HG02571 (cell line): ENCODE data around the gene LRRC36.

ENCODE experiments used
- ATAC-seq: cut with Tn5 transposase; IDR thresholded peaks from one replicate; pipeline ENCODE4 v1.9.1; 2021; ENCODE audit warnings: mild to moderate bottlenecking, moderate library complexity; ENCODE audit not compliant: unreplicated experiment

The LRRC36 gene, protein sequence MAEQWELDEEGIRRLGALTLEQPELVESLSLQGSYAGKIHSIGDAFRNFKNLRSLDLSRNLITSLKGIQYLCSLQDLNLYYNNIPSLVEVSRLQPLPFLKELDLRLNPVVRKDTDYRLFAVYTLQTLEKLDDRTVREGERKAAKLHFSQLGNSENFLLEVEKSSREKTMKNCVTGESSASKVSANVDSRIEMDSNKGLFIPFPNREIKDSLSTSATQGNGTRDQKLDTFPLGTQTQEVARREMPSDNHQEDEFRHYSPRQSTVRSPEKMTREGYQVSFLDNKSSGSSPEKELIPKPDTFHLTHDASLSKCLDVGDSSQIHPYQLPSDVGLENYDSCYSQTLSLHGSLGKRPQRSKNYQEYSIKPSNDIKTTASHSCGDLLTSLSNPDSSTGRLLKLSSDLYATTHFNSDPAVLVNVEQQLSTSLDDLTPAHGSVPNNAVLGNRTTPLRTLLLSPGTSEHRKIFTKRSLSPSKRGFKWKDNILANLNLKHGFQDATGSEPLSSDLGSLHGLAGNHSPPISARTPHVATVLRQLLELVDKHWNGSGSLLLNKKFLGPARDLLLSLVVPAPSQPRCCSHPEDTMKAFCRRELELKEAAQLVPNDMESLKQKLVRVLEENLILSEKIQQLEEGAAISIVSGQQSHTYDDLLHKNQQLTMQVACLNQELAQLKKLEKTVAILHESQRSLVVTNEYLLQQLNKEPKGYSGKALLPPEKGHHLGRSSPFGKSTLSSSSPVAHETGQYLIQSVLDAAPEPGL

GRCh38 chr16:67326472-67327309, at the start of gene LRRC36, which contains the start of gene KCTD19:
LRRC36 (plus strand) TSS chr16:67326815; CDS start chr16:67326863, 48 bp downstream.
KCTD19 (minus strand) TSS chr16:67326741; CDS start chr16:67326707, 34 bp downstream.
- no peak for ATAC-seq

DNA sequence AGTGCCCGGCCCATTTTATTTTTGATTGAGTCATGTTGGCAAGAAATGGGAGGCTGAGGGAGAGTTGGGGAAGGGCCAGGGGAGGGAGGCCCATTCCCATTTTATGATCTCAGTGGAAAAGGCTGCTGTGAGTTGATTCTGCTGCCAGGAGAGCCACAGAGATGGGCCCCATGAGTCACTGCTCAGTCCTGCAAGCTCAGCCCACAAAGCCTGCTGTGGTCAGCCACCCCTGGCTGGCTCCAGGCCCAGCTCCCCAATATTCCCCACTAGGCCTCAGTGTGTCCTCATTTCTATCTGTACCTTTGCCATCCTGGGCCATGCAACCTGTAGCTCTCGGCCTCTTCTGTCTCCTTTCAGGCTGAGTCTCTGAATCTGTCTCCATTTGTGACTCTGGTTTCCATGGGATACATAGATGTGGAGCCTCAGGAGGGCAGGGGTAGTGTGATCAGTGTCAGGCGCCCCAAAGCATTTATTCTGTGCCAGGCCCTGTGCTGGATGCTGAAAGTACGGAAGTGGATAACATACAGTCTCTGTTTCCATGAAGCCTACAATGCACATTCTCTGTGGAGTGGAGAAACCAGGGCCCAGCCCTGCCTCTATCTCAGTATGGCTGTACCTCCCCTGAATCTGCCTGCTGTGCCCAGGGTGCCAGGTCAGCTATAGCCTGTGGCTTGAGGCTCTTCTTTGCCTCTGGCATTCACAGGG, 49.2 kb upstream of the LRRC36 start:
- ATAC-seq: no peak

GRCh38 chr16:67277999-67278772, 48.4 kb upstream of the LRRC36 start:
- no peak for ATAC-seq

DNA sequence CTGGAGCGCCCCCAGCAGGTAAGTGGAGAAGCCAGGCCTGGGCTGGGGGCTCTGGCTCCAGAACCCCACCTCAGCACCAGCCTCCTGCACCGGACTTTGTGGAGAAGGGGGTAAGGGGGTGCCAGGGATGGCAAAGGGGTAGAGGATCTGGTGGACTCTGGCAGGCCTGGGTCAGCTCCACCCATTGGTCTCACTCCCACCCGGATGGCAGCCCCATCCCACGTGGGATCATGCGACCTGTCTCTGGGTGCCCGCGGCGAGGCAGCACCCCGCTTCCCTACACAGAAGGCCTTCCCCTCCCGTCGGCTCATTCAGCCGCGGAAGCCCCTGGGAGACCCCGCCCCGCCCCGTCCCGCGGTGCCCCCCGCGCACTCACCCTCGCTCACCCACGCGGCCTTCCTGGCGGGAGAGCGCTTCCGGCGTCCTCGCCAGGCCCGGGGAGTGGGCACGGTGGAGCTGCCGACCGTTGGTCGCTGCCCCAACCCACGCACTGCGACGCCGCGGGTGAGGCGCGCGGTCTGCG, 47.8 kb upstream of the LRRC36 start:
- peak; percentile 29 for ATAC-seq

- ATAC-seq: peak; percentile 61
Observed at GRCh38 chr16:67279296-67280089, 47.1 kb upstream of the LRRC36 start, which contains the start of gene PLEKHG4. PLEKHG4 (plus strand) TSS chr16:67279532; CDS start chr16:67280045, 513 bp downstream.

DNA sequence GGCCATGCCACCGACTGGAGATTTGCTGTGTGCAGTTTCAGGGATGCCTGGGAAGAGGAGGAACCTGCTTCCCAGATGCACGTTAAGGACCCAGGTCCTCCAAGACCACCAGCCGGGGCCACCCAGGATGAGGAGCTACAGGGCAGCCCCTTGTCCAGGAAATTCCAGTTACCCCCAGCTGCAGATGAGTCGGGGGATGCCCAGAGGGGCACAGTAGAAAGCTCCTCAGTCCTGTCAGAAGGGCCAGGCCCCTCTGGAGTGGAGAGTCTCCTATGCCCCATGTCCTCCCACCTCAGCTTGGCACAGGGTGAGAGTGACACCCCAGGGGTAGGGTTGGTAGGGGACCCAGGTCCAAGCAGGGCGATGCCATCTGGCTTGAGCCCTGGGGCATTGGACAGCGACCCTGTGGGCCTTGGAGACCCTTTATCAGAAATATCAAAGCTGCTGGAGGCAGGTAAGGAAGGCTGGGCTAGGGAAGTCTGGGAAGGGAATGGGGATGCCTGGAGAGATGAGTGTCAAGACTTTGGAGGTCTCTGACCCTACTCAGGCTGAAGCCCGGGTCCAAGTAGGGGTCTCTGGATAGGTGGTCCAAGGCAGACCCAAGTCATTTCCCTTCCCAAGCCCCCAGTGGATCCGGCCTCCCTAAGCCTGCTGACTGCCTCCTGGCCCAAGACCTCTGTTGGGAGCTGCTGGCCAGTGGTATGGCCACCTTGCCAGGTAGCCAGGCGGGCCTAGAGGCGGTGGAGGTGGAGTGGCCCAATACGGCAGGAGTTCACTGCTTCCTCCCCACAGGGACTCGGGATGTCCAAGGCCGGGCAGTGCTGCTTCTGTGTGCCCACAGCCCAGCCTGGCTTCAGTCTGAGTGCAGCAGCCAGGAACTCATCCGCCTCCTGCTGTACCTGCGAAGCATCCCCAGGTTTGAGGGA, 46.3 kb upstream of the LRRC36 start:
- ATAC-seq: no peak

DNA sequence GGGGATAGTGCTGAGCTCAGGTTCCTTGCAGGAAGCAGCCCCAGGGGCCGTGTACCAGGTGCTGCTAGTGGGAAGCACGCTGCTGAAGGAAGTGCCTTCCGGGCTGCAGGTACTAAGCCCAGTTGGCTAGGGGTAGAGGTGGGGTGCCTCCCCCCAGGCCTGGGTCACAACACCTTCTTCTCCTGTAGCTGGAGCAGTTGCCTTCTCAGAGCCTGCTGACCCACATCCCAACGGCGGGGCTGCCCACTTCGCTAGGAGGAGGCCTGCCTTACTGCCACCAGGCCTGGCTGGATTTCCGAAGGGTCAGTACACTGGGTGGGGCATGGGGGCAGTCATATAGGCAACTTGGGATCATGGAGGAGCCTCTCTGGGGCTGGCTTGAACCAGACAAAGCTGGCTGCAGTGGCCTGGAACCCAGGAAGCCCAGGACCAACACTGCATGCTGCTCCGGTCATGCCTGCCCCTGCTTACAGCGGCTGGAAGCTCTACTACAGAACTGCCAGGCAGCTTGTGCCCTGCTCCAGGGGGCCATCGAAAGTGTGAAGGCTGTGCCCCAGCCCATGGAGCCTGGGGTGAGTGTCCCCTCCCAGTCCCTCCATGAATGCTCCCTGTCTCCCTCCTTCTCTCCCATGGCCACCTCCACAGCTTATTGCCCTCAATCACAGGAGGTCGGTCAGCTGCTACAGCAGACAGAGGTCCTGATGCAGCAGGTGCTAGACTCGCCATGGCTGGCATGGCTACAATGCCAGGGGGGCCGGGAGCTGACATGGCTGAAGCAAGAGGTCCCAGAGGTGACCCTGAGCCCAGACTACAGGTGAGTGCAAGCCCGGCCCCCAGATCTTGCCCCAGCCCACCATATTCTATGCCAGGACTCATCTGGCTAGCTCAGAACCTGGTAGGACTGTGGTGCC, 44.8 kb upstream of the LRRC36 start:
- ATAC-seq: no peak

DNA sequence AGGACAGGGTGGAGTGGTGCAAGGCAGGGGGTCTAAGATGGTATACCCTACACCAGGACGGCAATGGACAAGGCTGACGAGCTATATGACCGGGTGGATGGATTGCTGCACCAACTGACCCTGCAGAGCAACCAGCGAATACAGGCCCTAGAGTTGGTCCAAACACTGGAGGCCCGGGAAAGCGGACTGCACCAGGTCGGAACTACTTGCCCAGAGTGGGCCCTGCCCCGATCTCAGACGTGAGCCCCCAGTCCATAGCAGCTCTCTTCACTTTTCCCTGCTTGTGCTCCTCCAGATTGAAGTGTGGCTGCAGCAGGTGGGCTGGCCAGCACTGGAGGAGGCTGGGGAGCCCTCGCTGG, 44.2 kb upstream of the LRRC36 start:
- no peak for ATAC-seq

- ATAC-seq: no peak
Observed at GRCh38 chr16:67283039-67283825, 43.4 kb upstream of the LRRC36 start.

DNA sequence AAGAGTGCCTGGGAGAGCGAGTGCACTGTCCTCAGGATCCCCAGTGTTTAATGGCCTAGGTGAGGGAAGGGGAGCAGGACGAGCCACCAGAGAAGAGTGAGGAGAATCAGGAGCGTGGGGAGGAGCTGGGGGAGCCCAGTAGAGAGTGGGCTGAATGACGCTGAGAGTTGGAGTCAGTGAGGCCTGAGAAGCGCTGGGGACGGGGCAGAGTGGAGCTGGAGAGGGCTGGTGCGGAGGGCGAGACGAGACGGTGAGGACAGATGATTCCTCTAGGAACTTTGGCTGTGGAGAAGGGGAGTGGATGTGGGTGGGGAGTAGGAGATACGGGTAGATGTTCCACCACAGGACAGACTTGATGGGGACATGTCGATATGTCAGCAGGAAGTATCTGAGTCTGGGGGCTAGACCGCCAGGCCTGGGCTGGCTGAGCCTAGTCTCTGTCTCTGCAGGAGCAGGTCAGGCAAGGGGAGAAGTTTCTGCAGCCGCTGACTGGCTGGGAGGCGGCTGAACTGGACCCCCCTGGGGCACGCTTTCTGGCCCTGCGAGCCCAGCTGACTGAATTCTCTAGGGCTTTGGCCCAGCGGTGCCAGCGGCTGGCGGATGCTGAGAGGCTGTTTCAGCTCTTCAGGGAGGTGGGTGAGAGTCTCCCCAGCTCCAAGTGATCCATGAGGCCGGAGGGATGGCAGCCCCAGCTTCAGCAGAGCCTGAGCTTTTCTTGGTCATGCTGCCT, 42.6 kb upstream of the LRRC36 start:
- ATAC-seq: no peak

GRCh38 chr16:67284699-67285646, 41.6 kb upstream of the LRRC36 start:
- ATAC-seq: no peak

GRCh38 chr16:67286441-67287235, 40.0 kb upstream of the LRRC36 start:
- no peak for ATAC-seq

GRCh38 chr16:67287960-67288359, 38.7 kb upstream of the LRRC36 start:
- ATAC-seq: no peak
